NCI-H2227 (cell line): Measurements from ENCODE around the gene NDUFB4.
"Not testable (repeated sequence)": the region's sequence is repeated elsewhere in the genome, so short reads cannot be mapped to it uniquely, and the experiment has no call there.

Experiments used
- DNase-seq: peaks from one replicate; lab custom pipeline; 2025; ENCODE audit not compliant: unreplicated experiment; lab: John Stamatoyannopoulos, UW

Gene NDUFB4

GRCh38 chr3:120637851-120638559 lies 41.9 kb downstream of the NDUFB4 start:
- DNase-seq: no peak

GRCh38 chr3:120638820-120639219 lies 42.7 kb downstream of the NDUFB4 start:
- not testable (repeated sequence) for DNase-seq

GRCh38 chr3:120640231-120640630 lies 44.1 kb downstream of the NDUFB4 start:
- no peak for DNase-seq

GRCh38 chr3:120641696-120642246 lies 45.6 kb downstream of the NDUFB4 start:
- DNase-seq: no peak

GRCh38 chr3:120642368-120642948 lies 46.3 kb downstream of the NDUFB4 start:
- no peak for DNase-seq

- DNase-seq: no peak
Measured at GRCh38 chr3:120645083-120645845, 49.1 kb downstream of the NDUFB4 start.

- DNase-seq: no peak
Measured at GRCh38 chr3:120646771-120647432, 50.8 kb downstream of the NDUFB4 start.

- no peak for DNase-seq
Measured at GRCh38 chr3:120648290-120648689, 52.2 kb downstream of the NDUFB4 start.

- DNase-seq: no peak
Measured at GRCh38 chr3:120649830-120650233, 53.7 kb downstream of the NDUFB4 start.

GRCh38 chr3:120650311-120650710 lies 54.2 kb downstream of the NDUFB4 start:
- DNase-seq: no peak
